UCSD-AML1 (cell line): Measurements from ENCODE around the gene ZFP1.
"Not testable (repeated sequence)": the region's sequence is repeated elsewhere in the genome, so short reads cannot be mapped to it uniquely, and the experiment has no call there.

Source experiments
- DNase-seq: peaks from one replicate; lab custom pipeline; 2025; ENCODE audit not compliant: unreplicated experiment; lab: John Stamatoyannopoulos, UW

The ZFP1 gene

DNA sequence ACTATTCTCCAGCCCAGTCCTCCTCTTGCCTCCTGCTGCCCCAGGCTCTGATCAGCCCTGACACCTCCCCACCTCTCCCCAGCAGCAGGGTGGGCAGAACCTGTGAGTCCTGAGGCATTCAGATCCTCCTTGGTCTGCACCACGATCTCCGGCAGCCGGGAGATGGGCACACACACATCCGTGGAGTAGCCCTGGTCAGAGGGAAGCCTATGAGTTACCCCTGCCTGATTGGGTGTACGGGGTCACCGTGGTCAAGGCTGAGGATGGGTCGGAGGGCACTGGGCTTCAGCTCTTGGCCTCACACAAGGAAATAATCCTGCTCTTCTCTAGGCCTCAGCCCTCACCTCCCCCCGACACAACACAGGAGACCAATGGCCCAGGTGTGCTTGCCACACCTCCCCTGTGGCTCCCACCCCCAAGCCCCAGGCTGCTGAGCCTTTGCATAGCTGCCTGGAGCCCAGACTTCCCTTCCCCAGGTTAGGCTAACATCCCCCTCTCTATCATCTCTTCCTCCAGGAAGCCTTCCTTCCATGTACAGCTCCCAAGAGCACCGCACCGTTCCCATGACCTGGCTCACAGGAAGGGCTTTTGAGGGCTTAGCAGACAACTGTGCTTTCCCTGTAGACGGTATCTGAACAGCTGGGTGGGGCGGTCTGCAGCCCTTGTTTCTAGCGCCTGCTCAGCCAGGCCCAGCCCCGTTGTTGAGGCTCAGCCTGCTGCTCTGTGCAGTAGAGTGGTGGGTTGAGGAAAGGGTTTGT is 35.4 kb upstream of the ZFP1 start:
- no peak for DNase-seq

DNA sequence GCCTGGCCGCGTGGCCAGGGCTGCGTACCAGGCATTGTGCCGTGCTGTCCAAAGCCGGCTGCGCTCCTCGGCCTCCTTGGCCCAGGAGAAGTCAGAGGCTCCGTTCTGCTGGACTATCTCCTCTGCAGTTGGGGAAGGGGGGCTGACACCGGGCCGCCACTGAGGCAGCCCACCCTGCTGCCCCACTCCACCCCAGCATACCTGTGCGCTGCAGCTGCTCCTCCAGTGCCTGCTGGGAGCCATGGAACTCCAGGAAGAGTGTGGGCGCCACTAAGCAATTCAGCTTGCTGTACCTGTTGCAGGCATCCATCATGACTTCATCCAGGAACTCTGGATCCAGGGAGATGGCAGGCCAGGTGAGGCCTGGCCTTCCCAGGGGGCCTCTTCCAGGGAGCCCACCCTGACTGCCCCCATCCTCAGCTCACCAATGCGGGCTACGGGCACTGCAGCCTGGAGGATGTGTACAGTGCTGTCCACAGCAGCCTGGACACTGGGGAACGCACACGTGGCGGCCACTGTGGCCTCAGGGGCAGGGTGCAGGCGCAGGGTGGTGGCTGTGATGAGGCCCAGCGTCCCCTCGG is 34.7 kb upstream of the ZFP1 start:
- no peak for DNase-seq

DNA sequence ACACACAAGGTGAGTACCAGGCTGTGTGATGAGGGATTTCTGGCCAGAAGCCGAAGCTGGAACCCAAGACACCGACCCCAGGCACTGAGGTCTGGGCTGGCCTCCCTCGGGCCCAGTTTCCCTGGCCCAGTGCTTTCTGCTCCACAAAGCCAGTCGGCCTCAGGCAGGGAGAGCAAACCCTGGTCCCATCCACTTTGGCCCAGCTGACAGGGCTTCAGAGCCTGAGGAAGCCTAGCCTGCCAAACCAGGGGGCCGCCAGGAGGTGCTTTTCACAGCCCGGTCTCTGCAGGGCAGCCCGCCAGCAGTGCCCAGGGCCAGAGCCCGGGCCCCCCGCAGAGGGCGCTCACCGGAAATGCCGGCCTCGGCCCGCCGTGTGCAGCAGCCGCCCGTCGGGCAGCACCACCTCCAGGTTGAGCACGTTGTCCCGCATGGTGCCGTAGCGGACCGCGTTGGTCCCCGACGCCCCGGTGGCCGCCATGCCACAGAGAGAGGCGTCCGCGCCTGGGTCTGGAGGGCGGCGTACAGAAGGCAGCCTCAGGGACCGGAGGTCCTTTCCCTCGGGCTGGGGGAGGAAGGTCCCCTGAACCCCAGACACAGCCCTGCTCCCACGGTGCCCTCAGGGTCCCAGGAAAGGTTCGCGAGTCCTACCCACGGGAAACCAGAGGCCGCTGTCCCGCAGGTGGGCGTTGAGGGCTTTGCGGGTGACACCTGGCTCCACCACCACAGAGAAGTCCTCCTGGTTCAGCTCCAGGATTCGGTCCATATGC is 34.0 kb upstream of the ZFP1 start:
- no peak for DNase-seq

DNA sequence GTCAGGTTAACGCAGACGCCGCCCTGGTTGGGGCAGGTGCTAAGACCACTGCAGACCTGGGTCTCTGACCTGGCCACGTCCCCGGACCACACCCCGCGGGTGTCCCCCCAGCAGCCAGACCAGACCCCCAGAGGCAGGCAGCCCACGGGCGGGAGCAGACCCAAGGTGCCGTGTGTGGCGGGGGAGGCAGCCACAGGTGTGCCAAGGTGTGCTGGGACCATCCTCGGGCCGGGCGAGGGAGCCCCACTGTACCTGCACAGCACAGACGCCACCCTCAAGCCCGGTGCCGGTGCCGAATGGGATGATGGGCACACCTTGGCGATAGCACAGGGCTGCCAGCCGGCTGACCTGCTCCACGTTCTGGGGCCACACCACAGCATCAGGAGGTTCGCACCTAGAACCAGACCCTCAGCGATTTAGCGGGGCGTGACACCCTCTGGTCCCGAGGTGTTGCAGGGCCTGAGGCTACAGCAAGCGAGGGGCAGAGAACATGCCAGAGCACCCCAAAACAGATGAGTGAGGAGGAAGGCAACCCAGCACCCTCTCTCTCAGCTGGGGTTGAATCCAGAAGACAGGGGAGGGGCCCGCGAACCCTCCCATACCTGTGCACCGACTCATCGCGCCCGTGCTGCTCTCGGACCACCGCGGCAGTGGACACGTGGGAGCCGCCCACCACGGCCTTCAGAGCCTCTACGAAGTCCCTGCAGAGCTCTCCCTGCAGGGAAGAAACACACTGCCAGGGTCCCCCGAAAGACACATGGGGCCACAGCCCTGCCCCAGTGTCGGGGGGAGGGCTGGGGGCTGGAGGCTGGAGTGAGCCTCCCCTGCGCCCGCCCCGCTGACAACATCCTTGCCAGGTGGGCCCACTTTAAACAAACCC is 33.1 kb upstream of the ZFP1 start:
- no peak for DNase-seq

DNA sequence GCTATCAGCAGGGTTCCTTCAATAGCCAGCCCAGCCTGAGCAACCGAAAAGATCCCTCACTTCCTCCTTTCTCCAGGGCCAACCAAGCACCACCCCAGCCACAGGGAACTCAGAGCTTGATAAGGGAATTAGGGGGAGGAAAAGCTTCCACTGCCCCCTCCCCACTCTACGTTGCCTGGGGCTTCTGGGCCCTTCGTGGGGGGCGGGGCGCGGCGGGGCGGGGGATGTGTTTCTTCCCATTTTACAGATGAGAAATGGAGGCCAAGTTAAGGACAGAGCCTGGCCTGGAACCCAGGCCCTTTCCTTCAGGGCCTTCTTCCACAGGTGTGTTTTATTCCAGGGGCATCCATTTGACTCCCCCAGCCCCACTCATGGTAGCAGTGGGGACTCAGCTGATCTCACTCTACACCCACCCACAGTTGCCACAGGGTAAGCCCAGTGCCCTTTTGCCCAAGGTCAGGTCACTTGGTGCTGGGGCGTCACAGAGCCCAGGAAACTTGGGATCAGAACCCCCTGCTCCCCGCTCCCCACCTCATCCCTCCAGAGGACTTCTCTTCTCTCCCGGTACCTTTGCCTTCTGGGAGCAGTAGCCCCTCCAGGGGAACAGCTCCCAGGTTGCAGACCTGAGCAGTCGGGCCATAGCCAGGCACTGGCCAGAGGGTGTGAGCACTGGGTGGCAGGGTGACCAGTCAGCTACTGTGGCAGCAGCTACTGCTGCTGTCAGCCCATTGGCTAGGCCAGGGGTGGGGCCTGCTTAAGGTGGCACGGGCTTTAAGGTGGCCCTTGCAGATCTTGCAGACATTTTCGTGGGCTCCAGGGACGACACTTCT is 32.0 kb upstream of the ZFP1 start, which contains the start of gene LDHD:
TSS of gene LDHD (minus strand) at position 700 of the 830 bp plus-strand sequence. CDS start at position 640, 60 bp downstream.
- DNase-seq = peak; percentile 50

DNA sequence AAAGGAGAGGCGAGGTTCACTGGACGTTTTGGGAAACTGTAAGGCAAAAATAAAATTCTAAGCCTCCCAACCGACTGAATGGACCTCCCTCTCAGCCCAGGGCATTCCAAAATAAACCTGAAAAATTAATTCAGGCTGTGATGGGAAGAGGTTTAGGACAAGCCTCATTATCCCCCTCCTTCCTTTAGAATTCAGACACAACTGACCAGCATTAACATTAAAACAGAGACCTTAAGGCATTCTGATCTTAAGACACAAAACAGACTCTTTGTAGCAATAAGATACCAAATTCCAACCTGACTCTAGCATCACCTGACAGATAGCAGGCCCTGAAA is 31.4 kb upstream of the ZFP1 start:
- DNase-seq = no peak

DNA sequence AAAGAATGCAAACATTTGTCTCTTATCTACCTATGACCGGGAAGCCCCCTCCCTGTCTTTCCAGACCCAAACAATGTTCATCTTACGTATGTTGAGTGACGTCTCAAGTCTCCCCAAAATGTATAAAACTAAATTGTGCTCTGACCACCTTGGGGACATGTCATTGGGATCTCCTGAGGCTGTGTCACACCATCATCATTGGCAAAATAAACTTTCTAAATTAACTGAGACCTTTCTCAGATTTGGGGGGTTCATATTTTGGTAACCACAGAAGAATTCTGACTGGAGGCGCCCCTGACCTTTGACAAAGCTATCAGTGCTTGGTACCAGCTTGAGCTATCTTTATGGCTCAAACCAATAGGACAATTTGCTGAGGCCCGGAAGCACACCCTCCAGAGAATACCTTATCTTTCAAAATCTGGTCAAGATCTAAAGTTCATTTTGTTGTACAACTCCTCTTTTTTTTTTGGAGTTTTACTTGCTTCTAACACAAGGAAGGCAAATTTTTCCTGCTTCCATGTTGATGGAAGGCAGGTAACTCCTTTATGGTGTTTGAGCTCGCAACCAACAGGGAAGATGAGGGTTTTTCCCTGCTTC is 29.3 kb upstream of the ZFP1 start:
- DNase-seq = no peak

DNA sequence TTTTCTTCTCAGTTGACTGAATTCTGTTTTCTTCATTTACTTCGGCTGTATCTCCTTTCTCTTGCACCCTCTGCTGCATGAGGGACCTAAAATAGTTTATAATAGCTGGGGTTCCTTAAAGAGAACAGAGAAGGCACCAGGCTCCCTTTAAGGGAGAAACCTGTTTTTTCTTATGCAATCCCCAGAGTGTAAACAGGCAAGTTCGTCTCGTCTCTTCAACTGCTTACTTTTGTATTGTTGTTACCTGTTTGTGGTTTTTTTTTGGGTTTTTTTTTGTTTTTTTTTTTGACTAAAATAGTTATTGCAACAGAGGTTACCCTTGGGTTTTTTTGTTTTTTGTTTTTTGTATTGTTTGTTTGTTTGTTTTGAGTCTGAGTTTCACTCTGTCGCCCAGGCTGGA is 28.1 kb upstream of the ZFP1 start:
- DNase-seq = no peak

DNA sequence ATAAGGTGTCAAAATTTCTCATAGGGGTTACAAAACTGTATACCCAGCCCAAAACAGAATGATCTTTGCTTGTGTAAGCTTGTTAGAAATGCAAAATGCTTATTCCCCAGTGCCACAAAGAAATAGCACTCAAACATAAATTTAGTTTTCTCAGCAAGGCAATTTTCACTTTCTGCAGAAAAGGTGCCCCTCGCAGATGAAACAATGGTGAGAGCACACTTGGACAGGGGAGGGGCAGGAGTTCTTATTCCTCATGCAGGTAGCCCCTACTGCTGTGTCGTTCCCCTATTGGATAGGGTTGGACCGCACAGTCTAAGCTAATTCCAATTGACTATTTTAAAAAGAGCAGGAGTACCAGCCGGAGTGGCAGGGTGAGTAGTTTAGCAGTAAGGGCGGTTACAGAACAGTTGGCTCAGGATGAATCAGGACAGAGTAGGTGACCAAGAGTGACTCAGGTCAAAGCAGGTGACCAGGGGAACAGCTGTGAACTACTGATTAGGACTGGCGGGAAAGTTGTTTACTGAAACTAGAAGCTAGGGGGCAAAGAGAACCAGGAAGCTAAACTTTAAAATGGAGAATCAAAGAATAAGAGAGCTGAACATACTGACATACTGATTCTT is 26.3 kb upstream of the ZFP1 start:
- no peak for DNase-seq

DNA sequence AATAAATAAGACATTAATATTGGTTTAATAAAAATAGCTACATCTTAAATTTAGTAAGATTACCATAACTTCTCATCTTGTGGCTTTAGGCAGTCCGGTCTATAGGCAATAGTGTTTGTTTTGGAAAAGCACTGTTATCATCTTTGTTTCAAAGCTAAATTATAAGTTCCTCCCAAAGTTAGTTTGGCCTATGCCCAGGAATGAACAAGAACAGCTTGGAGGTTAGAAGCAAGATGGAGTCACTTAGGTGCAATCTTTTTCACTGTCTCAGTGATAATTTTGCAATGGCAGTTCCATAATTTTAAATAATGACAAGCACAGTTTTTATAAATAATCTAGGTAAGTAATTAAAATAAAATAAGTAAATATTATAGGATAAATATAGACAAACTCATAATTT is 25.7 kb upstream of the ZFP1 start:
- no peak for DNase-seq

DNA sequence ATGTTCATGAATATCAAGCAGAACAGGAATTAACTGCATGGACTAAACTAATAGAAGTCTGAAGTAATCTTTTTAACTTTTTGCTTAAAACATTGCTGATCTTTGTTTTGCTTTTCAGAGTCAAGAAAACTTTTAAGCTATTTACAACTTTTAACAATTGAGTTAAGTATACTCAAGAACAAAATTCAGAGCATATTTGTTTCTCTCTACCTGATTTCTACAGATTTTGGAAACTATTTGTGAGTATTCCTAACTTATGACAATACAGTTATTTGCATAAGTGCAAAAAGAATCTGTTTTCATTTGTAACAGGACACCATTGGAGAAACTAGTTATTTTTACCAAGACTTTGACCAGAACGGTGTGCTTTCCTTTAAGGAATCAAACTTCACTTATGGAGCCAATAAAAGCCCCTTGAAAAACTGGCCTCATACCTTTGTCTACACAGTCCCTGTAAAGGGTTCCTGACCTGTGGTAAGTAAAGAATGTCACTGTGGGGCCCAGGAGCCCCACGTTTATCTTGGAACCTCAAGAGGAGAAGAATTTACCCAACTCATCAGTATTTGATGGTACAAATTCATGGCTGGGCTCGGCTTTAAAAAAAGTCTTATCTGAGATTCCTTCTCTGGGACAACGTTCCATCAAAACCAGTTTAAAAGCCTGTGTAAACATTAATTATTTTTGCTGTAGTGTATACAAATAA is 20.5 kb upstream of the ZFP1 start:
- DNase-seq = no peak

DNA sequence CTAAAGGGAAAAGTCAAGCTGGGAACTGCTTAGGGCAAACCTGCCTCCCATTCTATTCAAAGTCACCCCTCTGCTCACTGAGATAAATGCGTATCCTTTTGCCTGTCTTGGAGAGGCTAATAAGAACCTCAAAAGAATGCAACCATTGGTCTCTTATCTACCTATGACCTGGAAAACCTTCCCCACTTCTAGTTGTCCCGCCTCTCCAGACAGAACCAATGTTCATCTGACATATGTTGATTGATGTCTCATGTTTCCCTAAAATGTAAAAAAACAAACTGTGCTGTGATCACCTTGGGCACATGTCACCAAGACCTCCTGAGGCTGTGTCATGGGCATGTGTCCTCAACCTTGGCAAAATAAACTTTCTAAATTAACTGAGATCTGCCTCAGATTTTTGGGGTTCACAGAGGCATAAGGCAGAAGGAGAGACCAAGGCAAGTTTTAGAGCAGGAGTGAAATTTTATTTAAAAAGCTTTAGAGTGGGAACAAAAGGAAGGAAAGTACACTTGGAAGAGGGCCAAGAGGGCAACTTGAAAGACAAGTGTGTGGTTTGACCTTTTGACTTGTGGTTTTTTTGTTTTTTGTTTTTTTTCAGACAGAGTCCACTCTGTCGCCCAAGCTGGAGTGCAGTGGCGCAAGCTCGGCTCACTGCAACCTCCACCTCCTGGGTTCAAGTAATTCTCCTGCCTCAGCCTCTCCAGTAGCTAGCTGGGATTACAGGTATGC is 18.7 kb upstream of the ZFP1 start:
- not testable (repeated sequence) for DNase-seq

DNA sequence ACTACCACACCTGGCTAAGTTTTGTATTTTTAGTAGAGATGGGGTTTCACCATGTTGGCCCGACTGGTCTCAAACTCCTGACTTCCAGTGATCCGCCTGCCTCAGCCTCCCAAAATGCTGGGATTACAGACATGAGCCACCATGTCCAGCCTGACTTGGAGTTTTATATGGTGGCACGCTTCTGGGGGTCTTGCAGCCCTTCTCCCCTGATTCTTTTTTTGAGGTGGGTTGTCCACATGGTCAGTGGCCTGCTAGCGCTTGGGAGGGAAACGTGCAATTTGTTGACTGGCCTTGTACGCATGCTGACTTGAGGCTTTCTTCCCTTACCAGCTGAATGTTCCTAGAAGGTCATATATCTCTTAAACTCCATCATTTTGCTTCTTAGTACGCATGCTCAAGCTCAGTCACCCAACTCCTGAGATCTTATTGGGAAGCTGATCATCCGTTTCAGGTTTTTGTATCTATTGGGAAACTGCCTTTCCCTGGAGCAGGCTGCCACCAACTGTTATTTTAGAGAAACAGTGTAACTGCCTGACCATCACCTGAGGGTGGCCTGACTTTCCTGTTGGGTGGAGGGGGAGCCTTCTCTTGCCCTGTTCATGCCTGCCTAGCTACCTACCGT is 18.1 kb upstream of the ZFP1 start:
- DNase-seq = no peak

DNA sequence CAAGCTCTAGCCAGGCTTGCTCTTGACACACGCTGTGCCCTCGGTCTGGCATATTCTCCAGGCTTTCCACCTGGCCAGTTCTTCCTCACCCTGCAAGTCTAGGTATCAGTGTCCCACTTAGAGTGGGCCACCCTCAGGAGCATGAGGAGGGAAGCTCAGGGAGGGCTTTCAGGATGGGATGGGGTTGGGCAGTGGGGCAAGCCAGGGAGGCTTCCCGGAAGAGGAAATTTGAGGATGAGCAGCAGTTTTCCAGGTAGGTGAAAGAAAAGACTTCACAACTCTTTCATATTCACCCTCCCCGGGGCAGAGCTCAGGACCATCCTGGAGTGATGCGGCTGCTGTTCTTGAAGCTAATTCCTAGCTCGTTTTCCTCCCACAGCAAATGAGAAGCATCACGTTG is 17.2 kb upstream of the ZFP1 start:
- DNase-seq = no peak

DNA sequence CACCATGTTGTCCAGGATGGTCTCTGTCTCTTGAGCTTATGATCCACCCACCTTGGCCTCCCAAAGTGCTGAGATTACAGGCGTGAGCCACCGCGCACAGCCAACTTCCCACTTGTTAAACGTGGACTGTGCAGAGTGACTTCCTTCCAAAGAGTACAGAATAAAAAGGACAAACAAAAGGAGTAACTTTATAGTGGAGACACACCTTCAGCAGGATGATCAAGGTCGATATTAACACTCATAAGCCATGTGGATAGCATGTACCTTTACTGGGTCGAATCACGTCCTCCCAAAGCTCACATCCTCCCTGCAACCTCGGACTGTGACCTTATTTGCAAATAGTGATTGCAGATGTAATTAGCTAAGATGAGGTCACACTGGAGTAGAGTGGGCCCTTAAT is 10.1 kb upstream of the ZFP1 start:
- no peak for DNase-seq

DNA sequence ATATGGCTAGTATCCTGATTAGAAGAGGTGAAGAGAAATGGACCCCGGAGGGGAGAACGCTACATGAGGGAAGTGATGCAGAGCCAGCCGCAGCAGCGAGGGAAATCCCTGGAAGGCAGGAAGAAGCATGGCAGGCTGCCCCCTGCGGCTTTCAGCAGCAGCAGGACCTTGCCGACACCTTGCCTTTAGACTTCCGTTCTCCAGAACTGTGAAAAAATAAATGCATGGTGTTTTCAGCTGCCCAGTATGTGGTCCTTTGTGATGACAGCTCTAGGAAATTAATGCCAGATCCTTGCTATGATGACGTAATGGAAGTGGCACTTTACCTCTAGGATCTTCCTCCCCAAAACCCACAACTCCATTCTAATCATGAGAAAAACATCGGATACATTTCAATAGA is 9.7 kb upstream of the ZFP1 start:
- DNase-seq = peak; percentile 71

DNA sequence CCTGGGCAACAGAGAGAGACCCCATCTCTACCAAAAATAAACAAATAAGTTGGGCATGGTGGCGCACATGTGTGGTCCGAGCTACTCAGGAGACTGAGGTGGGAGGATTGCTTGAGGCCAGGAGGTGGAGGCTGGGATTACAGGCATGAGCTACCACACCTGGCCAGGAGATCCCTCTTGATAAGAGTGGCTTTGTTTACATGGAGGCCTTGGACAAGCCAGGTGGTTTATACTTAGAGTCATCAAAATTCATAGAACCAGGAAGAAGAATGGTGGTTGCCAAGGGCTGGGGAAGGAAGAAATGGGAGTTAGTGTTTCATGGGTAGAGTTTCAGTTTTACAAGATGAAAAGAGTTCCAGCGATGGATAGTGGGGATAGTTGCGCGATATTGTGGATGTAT is 8.8 kb upstream of the ZFP1 start:
- no peak for DNase-seq

DNA sequence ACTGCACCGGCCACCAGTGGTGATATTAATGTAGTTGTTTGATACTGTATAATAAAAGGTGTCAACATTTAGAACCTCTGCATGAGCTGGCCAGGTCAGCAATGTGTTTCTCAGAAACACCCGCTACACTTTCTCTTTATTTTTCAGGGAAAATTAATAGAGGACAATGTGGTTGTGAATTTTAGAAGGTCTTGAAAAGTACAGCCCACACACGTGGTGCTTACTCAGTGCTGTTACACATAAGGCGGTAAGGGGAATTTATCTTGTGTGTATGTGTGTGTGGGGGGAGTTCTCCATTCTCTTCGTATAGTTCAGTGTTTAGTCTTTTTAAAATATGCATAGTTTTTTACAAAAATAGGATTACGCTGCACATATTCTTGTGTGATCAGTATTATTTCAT is 4.4 kb upstream of the ZFP1 start:
- DNase-seq = no peak
